SKM-1 (cell line): ENCODE measurements around the gene LAMC3.

ENCODE experiments used
- DNase-seq: peaks from one replicate; lab custom pipeline; 2025; ENCODE audit not compliant: unreplicated experiment; lab: John Stamatoyannopoulos, UW

The LAMC3 gene

DNA sequence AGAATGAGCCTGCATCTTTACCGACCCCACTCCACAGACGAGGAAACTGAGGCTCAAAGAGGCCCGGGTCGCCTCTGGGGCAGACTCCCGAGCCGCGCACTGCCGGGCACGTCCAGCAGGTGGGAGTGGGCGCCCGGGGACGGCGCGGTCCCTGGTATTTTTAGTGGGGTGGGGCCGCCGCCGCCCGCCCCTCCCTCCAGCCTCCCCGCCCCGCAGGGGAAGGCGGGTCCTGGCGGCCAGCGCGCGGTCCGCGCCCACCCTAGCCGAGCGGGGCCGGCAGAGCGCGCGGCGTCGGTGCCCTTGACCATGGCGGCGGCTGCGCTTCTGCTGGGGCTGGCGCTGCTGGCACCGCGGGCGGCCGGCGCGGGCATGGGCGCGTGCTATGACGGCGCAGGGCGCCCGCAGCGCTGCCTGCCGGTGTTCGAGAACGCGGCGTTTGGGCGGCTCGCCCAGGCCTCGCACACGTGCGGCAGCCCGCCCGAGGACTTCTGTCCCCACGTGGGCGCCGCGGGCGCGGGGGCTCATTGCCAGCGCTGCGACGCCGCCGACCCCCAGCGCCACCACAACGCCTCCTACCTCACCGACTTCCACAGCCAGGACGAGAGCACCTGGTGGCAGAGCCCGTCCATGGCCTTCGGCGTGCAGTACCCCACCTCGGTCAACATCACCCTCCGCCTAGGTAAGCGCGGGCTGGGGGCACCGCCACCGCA lies at the start of gene LAMC3:
LAMC3 (plus strand) TSS at position 266 of the 710 bp plus-strand sequence; CDS start at position 307, 41 bp downstream.
- no peak for DNase-seq

DNA sequence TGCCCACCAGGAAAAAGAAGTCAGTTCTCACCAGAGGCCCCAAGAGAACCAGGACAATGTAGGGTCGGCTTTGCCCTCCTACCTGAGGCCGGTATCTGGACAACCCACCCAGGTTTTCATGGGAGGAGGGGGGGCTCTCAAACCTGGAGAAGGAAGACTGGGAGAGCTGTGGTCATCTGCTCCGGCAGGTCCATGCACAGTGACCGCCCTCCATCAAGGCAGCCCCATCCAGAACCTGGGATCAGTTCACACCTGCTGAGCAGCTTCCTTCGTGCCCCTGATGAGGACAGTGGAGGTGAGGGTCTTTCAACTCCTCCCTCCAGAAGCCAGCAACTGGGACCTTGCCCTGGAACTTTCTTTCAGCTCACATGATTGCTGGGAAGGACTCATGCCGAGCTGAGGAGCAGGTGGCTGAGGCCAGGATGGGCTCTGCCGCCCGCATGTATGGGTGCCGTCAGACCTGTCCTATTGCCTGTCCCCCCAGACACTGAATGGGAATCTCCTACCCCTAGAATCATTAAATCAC lies 49.1 kb upstream of the LAMC3 start:
- no peak for DNase-seq

DNA sequence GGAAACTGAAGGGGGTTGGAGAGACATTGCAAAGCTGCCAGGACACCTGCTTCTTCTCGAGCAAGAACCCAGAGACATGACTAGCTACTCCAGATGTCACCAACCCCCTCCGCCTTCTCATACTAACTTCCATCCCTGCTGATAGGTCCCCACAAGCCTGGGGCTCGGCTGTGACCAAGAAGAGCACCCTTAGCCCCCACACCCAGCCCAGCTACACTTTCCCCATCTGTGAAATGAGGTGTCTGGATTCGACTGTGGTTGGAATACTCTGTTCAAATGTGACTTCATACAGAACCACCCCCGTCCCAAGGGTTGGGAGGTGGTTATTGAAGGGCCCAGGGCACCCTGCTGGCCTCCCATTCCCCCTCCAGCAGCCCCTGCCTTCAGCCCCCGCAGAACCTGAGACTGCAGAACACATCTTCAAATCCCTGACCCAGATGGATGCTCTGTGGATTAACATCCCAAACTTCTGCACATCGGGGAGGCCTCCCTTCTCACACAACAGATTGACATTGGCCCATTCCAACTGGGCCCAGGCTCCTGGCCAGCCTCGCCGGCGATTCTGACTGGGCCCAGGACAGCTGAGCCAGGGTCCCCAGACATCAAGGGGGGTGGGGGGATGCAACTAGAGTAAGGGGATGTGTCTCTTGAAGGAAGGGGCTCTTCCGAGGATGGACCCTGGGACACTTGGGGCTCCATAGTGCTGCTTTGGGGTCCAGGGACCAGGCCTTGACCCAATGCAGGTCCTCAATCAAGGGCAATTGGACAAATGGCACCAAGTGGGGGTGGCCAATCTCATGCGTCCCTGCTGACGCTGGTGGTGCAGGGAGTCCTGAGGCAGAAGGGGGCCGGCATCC lies 48.2 kb upstream of the LAMC3 start:
- DNase-seq: no peak

- no peak for DNase-seq
Observed at GRCh38 chr9:130961511-130962300, 47.3 kb upstream of the LAMC3 start.

DNA sequence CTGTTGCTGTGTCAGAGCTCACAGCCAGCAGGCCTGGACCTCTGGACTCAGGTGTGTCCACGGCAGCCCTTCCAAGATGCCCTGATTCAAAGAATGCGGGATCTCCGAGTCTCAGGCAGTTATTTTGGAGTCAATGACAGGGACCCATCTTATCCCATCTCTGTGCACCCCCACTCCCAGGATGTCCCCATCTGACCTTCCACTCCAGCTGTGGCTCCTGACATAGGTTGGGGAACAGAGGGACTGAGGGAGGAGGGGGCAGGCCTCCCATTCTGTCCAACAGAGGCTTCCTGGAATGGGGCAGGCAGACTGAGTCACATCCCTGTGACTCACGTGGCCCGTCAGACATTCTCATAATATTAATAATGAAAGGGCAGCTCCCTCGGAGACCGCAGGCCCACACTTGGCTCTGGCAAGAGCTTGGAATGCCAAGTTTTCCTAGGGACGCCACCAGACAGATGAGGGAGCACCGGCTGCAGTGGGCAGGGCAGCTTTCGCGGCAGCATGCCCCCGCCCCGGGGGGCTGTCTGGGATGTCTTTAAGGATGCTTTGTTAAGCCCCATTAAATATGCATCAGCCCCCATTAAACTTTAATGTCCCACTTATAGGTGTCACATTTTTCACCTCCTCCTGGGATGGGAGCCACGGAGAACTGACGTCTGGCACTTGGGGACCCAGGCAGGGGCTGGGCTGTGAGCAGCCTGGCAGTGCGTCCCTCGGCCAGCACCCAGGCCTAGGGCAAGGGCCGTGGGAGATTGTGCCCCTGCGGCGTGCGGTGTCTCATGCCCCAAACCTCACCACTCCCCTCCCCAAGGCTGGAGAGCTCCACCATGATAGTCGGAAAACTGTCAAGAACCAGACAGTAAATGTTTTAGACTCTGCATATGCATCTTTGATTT lies 46.3 kb upstream of the LAMC3 start:
- DNase-seq: no peak

- no peak for DNase-seq
Observed at GRCh38 chr9:130963337-130963908, 45.6 kb upstream of the LAMC3 start.

- DNase-seq: no peak
Observed at GRCh38 chr9:130963916-130964315, 45.1 kb upstream of the LAMC3 start.

DNA sequence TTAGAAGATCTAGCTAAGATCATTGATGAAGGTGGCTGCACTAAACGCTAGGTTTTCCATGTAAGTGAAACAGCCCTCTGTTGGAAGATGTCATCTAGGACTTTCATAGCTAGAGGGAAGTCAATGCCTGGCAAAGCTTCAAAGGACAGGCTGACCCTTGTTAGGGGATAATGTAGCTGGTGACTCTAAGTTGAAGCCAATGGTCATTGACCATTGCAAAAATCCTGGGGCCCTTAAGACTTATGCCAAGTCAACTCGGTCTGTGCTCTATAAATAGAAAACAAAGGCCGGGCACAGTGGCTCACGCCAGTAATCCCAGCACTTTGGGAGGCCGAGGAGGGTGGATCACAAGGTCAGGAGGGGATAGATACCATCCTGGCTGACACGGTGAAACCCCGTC lies 43.3 kb upstream of the LAMC3 start:
- DNase-seq: no peak

DNA sequence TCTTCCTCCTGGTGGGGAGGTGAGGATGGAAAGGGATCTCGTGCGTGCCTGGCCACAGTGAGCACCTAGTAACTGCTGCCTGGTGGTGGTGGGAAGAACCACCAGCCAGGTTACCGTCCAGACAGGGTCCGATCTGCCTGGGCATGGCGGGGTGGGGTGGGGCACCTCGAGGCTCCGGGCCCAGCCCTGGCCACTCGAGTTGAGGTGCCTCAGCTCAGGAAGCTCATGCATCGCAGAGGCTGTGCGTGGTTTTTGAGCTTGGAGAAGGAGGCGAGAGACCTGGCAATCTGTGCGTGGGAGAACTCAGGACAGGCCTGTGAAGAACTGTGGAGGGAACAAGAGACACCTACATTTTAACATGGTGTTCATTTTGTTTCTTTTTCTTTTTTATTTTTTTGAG lies 38.9 kb upstream of the LAMC3 start:
- DNase-seq: no peak

- DNase-seq: no peak
Observed at GRCh38 chr9:130970855-130971254, 38.1 kb upstream of the LAMC3 start.

- no peak for DNase-seq
Observed at GRCh38 chr9:130971294-130971849, 37.6 kb upstream of the LAMC3 start.

DNA sequence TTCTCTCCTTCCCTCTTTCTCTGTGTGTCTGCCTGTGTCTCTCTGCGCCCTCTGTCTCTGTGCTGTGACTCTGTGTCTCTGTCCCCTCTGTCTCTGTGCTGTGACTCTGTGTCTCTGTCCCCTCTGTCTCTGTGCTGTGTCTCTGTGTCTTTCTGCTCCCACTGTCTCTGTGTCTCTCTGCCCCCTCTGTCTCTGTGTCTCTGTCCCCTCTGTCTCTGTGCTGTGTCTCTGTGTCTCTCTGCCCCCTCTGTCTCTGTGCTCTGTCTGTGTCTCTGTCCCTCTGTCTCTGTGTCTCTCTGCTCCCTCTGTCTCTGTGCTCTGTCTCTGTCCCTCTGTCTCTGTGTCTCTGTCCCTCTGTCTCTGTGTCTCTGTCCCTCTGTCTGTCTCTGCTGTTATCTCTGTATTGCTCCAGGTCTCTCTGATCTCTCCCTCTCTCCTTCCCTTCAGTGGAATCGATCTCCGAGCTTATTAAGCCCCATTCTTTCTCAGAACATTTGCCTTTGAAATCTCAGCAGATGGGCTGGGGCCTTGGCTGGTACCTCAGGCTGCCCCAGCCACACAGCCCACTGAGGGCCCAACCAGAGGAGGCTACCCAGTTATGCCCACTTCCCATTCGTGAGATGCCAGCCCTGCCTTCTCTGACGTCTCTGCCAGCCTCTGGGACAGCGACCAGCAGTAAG lies 36.6 kb upstream of the LAMC3 start:
- no peak for DNase-seq

GRCh38 chr9:130972957-130973685 lies 35.9 kb upstream of the LAMC3 start:
- no peak for DNase-seq

DNA sequence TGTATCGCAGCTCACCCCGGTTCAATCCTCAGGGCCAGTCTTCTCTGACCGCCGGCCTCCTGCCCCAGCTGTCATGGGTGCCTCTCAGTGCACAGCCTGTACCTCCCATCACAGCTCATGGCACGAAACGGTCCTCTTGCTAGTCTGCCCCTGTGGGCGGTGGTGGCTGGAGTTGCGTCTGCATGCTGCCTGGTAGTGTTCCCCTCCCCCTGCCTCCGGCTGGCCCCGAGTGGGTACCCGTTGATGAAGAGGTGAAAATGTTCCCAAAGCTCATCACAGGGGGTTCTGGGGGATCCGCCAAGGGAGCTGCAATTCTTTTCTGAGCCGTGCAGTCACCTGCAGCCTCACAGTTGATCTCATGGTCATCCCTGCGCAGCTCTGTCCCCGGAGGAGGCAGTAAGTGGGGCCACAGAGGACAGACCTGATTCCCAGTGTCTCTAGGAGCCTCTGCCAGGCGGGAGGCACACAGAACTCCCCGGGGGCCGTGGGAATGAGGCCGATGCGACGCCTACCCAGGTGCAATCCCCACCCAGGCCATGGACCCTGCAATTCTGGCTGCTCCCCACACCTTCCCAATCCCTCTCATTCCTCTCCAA lies 35.2 kb upstream of the LAMC3 start:
- no peak for DNase-seq

GRCh38 chr9:130974697-130975096 lies 34.3 kb upstream of the LAMC3 start:
- DNase-seq: no peak

DNA sequence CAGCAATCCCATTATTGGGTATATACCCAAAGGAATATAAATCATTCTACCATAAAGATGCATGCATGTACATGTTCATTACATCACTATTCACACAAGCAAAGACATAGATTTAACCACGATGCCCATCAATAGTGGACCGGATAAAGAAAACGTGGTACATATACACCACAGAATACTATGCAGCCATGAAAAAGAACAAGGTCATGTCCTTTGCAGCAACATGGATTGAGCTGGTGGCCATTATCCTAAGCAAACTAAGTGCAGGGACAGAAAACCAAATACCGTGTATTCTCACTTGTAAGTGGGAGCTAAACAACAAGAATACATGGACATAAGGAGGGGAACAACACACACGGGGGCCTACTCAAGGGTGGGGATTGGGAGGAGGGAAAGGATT lies 33.8 kb upstream of the LAMC3 start:
- no peak for DNase-seq

- DNase-seq: no peak
Observed at GRCh38 chr9:130975932-130976841, 32.8 kb upstream of the LAMC3 start.
